ENCODE data around the gene GTF3A.

- TF ChIP-seq CTCF (conservative IDR thresholded peaks at IDR 0.05; ENCODE audit: low read depth in 2 of 2), result no peak
- TF ChIP-seq, protein P1, sequence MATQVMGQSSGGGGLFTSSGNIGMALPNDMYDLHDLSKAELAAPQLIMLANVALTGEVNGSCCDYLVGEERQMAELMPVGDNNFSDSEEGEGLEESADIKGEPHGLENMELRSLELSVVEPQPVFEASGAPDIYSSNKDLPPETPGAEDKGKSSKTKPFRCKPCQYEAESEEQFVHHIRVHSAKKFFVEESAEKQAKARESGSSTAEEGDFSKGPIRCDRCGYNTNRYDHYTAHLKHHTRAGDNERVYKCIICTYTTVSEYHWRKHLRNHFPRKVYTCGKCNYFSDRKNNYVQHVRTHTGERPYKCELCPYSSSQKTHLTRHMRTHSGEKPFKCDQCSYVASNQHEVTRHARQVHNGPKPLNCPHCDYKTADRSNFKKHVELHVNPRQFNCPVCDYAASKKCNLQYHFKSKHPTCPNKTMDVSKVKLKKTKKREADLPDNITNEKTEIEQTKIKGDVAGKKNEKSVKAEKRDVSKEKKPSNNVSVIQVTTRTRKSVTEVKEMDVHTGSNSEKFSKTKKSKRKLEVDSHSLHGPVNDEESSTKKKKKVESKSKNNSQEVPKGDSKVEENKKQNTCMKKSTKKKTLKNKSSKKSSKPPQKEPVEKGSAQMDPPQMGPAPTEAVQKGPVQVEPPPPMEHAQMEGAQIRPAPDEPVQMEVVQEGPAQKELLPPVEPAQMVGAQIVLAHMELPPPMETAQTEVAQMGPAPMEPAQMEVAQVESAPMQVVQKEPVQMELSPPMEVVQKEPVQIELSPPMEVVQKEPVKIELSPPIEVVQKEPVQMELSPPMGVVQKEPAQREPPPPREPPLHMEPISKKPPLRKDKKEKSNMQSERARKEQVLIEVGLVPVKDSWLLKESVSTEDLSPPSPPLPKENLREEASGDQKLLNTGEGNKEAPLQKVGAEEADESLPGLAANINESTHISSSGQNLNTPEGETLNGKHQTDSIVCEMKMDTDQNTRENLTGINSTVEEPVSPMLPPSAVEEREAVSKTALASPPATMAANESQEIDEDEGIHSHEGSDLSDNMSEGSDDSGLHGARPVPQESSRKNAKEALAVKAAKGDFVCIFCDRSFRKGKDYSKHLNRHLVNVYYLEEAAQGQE (IDR thresholded peaks at IDR 0.05; ENCODE audit: unreplicated experiment), result no peak
- no peak for TF ChIP-seq EZH2phosphoT487 (IDR thresholded peaks at IDR 0.05; ENCODE audit: unreplicated experiment)
- no peak for TF ChIP-seq ZNF114 (CRISPR knock-in tag; IDR thresholded peaks at IDR 0.05)
Measured at GRCh38 chr13:27482983-27483382, 58.6 kb downstream of the GTF3A start.

Measured in GM23338 (cell line).